Right atrium auricular region (tissue), 2 donors: Measurements from ENCODE around the gene LAMA5. TPM values are rescaled to one million over a fixed set of nuclear protein-coding genes. Genes with fewer than 3 reads are reported as not detected.

Source experiments
- DNase-seq: peaks from one replicate; pipeline ENCODE4 v3.0.0-alpha.2; 2019; ENCODE audit warnings: low spot score
- H3K27ac ChIP-seq, 2 donors: fragments of 200-600 bp; sonication (generic); 1 replicate in 1 of 2; 2 replicates in 1 of 2; pipeline ENCODE4 v1.5.1; 2016 to 2019
- H3K27me3 ChIP-seq, 2 donors: fragments of 200-600 bp; sonication (generic); one replicate each; pipeline versions ENCODE4 v1.5.1 to v1.6.0; 2017 to 2019
- H3K36me3 ChIP-seq: fragments of 200-600 bp; sonication (generic); one replicate; pipeline ENCODE4 v1.5.1; 2016
- H3K4me1 ChIP-seq, 2 donors: fragments of 200-600 bp; sonication (generic); one replicate each; pipeline versions ENCODE4 v1.5.1 to v1.6.0; 2017 to 2019
- H3K4me3 ChIP-seq, 2 donors: fragments of 200-600 bp; sonication (generic); 1 replicate in 1 of 2; 2 replicates in 1 of 2; pipeline ENCODE4 v1.5.1; 2017 to 2019; ENCODE audit warnings: mild to moderate bottlenecking in 1 of 2, moderate library complexity in 1 of 2
- H3K9me3 ChIP-seq, 2 donors: fragments of 200-600 bp; sonication (generic); one replicate each; pipeline ENCODE4 v1.5.1; 2019
- microRNA-seq, 2 donors: library from miRNA; unstranded; fragments of <30 nt; microRNA quantifications; one replicate each; pipeline ENCODE4, GENCODE V29; 2016 to 2017; ENCODE audit warnings: borderline number of aligned reads in 2 of 2, borderline replicate concordance in 1 of 2
- total RNA-seq, 2 donors: library from RNA; depleted of rRNA; stranded (reverse); fragments of >200 nt; gene quantifications; one replicate each; pipeline ENCODE4 v1.1.0, GENCODE V29; 2016
- TF ChIP-seq, protein P1 (sequence below), 2 donors: fragments of 200-600 bp; sonication (generic); IDR thresholded peaks; one replicate each; pipeline ENCODE4 v1.5.1; 2019; ENCODE audit warnings: antibody characterized with exemption in 2 of 2

Gene LAMA5
- total RNA-seq, 2 donors from 2014 or later = 61.1 to 69.4 TPM

- no peak overlapping the region for H3K27ac ChIP-seq
- H3K9me3 ChIP-seq = no peaks in the 10 kb centered on the region
- DNase-seq = no peak
- H3K36me3 ChIP-seq = peaks cover 69% of the 10 kb centered on the region
- H3K4me1 ChIP-seq = no peaks in the 10 kb centered on the region
- no peak overlapping the region for H3K4me3 ChIP-seq
- TF ChIP-seq, protein P1, sequence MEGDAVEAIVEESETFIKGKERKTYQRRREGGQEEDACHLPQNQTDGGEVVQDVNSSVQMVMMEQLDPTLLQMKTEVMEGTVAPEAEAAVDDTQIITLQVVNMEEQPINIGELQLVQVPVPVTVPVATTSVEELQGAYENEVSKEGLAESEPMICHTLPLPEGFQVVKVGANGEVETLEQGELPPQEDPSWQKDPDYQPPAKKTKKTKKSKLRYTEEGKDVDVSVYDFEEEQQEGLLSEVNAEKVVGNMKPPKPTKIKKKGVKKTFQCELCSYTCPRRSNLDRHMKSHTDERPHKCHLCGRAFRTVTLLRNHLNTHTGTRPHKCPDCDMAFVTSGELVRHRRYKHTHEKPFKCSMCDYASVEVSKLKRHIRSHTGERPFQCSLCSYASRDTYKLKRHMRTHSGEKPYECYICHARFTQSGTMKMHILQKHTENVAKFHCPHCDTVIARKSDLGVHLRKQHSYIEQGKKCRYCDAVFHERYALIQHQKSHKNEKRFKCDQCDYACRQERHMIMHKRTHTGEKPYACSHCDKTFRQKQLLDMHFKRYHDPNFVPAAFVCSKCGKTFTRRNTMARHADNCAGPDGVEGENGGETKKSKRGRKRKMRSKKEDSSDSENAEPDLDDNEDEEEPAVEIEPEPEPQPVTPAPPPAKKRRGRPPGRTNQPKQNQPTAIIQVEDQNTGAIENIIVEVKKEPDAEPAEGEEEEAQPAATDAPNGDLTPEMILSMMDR (IDR thresholded peaks at IDR 0.05) = no peak
- H3K27me3 ChIP-seq = no peaks in the 10 kb centered on the region
These were observed 101.7 kb downstream of the LAMA5 start for GRCh38 chr20:62265365-62265764.

GRCh38 chr20:62263396-62263795, 103.7 kb downstream of the LAMA5 start:
- Histone ChIP-seq H3K4me3 (no peak overlapping the region), H3K36me3 (peaks cover 66% of the 10 kb centered on the region), H3K27ac (no peak overlapping the region), H3K4me1 (peaks cover 0 to 8% of the 10 kb centered on the region in 2 donors), H3K27me3 (no peaks in the 10 kb centered on the region), H3K9me3 (no peaks in the 10 kb centered on the region)
- TF ChIP-seq, protein P1 (IDR thresholded peaks at IDR 0.05) = no peak
- DNase-seq = no peak

- Histone ChIP-seq H3K36me3 (peaks cover 70% of the 10 kb centered on the region), H3K4me3 (no peak overlapping the region), H3K9me3 (no peaks in the 10 kb centered on the region), H3K27me3 (no peaks in the 10 kb centered on the region), H3K27ac (no peak overlapping the region), H3K4me1 (peaks cover 0 to 16% of the 10 kb centered on the region in 2 donors)
- TF ChIP-seq, protein P1 (IDR thresholded peaks at IDR 0.05) = no peak
- no peak for DNase-seq
These were observed 105.0 kb downstream of the LAMA5 start for GRCh38 chr20:62262064-62262463.

DNA sequence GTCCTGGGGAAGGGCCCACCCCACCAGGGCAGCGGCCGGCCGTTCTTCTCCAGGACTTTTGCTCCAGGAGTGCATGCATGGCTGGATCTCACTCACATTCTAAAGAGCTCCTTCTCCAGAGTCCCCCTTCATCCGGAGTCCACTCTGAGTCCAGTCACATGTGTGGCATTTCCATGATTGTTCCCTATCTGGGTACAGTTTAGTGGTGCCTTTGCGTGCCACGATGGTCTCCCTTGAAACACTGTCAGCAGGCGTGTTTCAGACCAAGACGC, 107.9 kb downstream of the LAMA5 start:
- Histone ChIP-seq H3K9me3 (no peaks in the 10 kb centered on the region), H3K36me3 (peaks cover 57% of the 10 kb centered on the region), H3K27me3 (no peaks in the 10 kb centered on the region), H3K27ac (no peak overlapping the region), H3K4me3 (no peak overlapping the region), H3K4me1 (peaks cover 0 to 19% of the 10 kb centered on the region in 2 donors)
- no peak for DNase-seq
- TF ChIP-seq, protein P1 (IDR thresholded peaks at IDR 0.05) = no peak

Small RNAs within 50 kb of the gene (microRNA-seq; reads per million reads assigned to microRNA genes)
- gene MIR4758 = 0 to 2.8 reads per million in 2 donors

Other genes starting within 250 kb of the LAMA5 start
- 10 to 100 TPM; 26.1 to 26.8 TPM for gene LSM14B, start 244.8 kb downstream of the LAMA5 start, total RNA-seq
- 100 to 1,000 TPM; 258 to 313 TPM for gene PSMA7, start 223.9 kb downstream of the LAMA5 start, total RNA-seq
- gene SS18L1, start 223.5 kb downstream of the LAMA5 start, total RNA-seq = 1 to 10 TPM; 8.3 to 9.0 TPM
- gene MTG2, start 184.3 kb downstream of the LAMA5 start, total RNA-seq = 10 to 100 TPM; 20.7 to 24.1 TPM
- gene HRH3, start 147.0 kb downstream of the LAMA5 start, total RNA-seq = not detected
- 10 to 100 TPM; 27.2 to 29.6 TPM for gene OSBPL2, start 128.8 kb downstream of the LAMA5 start, total RNA-seq
- 100 to 1,000 TPM in 1 of 2 donors, 10 to 100 TPM in 1; 95.9 to 128 TPM for gene ADRM1, start 64.3 kb downstream of the LAMA5 start, total RNA-seq
- 1,000 to 10,000 TPM; 1,510 to 1,937 TPM for gene RPS21, start 19.8 kb upstream of the LAMA5 start, total RNA-seq
- 10 to 100 TPM; 10.8 to 17.7 TPM for gene CABLES2, start 40.0 kb upstream of the LAMA5 start, total RNA-seq
- not detected for gene RBBP8NL, start 60.2 kb upstream of the LAMA5 start, total RNA-seq
- 1 to 10 TPM; 6.9 to 9.6 TPM for gene GATA5, start 108.7 kb upstream of the LAMA5 start, total RNA-seq